GM21529 (cell line): ENCODE measurements around the gene KCNH8.

Source experiments
- ATAC-seq: cut with Tn5 transposase; IDR thresholded peaks from one replicate; pipeline ENCODE4 v1.9.1; 2021; ENCODE audit not compliant: unreplicated experiment

The KCNH8 gene

DNA sequence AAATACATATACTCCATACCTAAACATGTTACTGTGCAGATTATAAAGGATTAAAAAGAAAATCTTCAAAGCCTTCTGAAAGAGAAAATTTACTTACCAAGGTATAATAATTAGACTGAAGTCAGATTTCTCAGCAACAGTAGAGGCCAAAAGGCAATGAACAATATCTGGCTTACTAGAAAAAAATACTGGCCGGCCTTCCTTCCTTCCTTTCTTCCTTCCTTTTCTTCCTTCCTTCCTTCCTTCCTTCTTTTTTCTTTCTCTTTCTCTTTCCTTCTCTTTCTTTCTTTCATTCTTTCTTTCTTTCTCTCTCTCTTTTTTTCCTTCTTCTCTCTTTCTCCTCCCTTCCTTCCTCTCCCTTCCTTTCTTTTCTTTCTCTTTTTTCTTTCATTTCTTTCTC, 209.6 kb downstream of the KCNH8 start:
- ATAC-seq = no peak

DNA sequence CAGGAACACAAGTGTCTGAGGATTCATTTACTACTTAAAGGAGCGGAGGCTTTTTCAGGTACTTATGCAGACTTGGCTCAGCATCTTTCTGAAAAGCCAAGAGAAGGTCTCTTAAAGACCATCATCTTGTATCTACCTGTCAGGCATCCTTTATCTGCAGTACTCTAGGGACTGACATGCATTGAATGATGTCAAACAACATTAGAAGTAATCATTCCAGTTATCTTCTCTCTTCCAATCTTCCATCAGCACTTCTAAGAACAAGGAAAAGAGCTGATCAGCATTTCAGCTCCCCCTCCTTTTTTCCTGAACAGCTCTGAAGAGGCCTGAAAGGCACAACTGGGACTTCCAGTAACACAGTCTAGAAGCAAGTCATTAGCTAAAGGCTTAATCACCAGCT, 214.8 kb downstream of the KCNH8 start:
- ATAC-seq = no peak

DNA sequence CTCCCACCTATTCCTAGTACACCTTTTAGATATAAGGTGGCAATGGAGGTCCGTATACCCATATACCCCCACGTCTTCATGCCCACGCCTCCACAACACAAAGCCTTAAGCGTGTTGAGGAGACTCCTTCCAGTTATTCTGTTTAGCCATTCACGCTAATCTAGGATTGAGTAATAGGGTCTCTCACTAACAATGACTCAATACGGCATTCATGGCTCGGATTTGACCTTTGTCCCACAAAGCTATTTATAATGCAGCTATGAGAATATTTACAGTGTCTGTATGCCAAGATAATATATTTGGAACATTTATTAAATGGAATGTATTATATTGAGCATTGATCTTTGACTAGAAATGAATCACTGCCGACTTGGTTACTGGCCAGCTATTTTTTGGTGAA, 215.8 kb downstream of the KCNH8 start:
- no peak for ATAC-seq

DNA sequence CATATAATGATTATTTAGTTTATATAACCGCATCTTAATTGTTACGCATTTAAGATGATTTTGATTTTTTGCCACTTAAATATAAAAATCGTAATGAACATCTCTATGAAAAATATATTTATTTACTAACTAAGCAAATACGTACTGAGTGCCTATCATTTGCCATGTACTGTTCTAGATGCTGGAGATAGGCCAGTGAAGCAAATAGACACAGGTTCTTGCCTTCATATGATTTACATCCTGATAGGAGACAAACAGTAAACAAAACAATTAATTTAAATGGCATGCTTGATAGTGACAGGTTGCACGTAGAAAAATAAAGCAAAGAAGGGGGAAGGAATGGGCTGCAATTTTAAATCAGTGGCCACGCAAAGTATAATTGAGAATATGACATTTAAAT, 217.2 kb downstream of the KCNH8 start:
- no peak for ATAC-seq

DNA sequence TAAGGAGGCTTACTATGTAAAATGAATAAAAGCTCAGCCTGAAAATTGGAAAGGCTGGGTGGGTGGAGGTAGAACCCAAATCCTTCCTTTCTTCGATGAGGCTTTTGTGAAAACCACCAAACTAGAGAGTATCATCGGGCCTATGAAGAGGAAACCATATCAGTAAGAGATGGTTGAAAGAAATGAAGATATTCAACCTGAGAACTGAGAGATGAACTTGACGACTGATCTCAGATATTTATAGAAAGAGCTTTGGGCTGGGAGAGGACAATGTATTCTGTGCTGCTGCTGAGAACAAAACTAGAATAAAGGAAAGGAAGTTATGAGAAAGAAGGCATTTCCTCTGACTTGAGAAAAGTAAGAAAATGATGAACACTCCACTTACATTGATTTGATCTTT, 236.6 kb downstream of the KCNH8 start:
- ATAC-seq = peak; percentile 67

DNA sequence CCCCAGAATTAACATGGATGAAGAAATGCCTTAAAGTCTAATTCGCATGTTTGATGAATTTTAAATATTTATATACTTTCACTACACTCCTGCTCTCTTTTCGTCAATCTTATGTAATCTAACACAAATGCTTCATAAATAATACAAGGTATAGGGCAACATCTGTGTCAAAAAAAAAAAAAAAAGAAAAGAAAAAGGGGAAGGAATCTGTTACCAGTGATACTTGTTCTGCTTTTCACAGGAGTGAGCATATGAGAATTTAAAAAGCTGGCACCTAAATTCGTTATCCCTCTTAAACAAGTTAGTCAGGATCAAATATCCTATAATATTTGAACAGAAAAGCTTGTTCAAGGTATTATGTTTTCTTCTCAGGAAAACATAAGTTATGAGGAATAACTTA, 243.8 kb downstream of the KCNH8 start:
- ATAC-seq = no peak

DNA sequence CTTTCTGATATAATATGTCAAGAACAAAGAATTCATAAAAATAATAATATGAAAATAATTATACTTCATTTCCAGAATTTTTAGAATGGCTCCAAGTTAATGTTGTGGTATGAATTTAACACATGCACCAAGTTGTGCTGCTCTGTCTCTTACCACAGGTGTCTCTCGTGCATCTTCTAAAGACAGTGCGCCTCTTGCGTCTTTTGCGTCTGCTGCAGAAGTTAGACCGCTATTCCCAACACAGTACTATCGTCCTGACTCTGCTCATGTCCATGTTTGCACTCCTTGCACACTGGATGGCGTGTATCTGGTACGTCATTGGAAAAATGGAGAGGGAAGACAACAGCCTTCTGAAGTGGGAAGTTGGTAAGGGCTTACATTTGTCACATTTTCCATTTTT, 246.6 kb downstream of the KCNH8 start:
- no peak for ATAC-seq

DNA sequence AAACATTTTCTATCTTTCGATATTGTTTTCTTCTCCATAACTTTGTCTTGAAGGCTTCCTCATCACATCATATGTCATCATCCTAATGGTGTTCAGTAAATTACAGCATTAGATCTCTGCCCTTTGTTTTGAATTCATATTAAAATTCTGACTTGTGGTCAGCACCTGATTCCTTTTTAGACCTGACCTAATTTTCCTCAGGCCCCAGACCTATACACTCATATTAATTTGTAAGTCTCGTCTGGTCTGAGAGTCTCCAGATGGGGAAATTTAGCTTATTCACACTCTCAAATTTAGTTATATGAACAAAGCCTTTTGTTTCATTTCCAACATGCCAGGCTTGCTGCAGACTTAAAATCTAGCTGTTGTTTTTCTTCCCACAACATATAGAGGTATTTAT, 248.4 kb downstream of the KCNH8 start:
- ATAC-seq = no peak

DNA sequence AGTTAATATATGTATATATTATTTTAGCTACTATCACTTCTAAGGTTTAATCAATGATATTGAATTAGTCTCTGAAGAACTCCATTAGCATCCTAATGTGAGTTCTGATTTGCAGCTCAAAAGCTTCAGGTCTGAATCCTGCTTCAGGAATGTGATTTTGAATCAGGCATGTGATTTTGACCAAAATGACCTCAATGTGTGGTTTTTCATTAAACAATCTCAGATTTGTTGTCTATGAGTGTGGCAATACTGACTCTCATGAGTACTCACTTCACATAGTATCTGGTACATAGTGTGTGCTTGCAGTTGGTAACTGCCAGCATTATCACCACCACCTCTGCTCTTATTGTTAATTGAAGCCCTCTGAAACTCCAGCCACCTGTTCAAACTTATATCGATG, 251.0 kb downstream of the KCNH8 start:
- ATAC-seq = no peak

DNA sequence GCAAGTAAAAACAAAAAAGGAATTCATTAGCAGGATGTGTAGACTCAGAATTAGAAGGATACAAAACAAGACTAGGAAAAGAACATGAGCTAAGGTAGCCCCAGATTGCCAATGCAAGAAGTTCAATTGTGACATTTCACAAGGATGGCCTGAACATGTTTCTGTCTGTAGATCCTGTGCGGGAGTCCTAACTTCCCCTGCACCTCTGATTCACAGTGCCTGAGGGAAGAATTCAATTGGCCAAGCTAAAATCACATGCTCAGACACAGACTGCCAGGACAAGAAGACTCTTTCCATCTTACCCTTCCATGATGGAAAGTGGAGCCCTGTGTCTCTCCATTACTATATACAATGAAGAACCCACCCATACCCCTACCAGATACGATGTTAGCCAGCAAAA, 251.5 kb downstream of the KCNH8 start:
- ATAC-seq = no peak

DNA sequence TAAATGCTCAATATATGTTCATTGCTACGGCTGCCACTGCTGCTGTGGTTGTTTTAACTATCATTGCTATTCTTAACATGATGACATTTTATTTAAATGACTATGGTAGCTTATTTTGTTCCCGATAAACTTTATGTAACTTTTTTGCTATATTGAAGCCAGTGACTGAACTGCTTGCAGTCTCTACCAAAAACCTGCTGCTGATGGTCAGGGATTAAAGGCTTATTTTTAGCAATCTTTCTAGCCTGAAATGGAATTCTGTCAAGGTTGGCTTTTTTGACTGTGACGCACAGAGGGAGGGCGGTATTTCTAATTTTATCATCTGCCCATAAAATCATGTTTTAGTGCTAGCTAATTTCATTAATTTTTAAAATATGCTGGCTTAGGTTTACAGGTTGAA, 271.8 kb downstream of the KCNH8 start:
- no peak for ATAC-seq

DNA sequence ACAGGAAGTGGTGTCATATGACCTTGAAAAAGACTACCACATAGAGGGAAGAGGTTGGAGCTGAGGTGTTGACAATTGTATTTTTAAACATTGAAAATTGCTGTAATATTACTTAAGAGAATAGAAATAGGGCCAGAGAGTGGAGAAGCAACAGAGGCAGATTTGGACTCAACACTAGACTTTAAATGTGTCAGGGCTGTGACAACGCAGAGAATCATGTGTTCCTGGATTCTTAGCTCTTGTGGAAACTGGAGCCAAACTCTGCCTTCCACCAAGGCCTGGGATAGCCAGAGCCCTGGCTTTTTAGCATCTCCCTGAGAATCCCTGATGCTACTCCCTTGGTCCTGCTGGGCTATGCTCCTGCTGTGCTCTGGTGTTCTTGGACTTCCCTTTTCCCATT, 277.5 kb downstream of the KCNH8 start:
- ATAC-seq = no peak

DNA sequence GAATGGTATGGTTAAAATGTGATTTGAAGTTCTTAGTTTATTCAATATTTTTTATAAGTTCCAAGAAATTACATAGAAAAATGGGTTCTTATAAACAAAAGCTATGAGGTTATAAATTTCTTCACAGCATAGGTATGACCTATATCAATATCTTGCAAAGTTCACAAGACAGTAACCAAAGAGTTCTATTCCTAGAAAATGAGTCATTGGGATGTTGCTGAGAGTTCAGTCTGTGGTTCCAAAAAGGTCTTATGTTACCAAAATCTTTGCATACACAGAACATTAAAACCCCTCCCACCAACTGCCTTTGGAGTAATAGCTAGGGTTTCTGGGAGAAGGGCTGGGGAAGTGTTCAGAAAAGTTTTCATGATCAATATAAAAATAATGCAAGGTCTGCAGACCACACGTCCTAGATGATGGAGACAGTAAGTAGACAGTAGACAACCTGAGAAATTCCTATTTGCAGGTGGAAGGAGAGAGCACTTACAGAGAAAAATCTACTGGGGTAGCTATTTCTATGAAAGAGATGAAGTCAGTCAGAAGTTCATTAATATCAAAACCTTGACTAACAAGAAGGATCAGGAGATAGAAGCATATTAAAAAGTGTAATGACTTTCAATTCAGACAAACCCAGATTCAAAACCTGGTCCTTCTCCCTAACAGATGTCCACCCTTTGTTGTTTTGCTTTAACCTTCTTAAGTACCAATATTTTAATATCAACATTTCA, 279.3 kb downstream of the KCNH8 start:
- ATAC-seq = no peak

DNA sequence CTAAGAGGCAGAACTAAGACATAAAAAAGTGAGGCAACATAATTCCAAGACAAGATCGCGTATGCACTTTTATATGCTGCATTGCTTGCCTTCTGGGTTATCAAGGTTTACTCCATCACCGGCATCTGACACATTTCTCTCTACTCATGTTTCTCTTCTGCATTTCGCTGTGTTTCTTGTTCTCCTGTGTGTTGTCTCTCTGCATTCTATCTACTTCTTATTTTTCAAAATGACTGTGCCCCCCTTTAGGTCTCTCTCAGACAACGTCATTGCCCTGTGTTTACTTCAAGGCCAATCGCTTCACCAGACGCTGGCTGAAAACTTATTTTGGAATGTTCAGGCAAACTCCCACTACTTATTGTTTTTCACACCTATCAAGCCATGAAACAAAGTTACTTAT, 280.4 kb downstream of the KCNH8 start:
- ATAC-seq = no peak

DNA sequence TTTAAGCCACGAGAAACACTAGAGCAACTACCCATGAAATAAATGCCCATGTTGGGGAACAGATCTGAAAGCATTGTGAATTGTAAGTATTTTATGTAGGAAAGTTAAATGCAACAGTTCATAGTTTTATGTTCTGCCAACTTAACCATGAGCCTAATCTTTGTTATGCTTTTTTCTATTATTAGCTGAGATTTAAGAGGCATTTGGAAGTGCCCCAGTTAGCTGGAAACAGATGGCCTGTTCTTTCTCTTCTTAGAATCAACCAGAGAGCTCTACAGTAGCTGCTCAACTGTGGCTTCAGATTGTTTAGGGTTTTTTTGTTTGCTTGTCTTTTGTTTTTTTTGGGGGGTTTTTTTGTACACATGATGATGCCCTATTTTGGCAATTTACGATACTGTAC, 284.4 kb downstream of the KCNH8 start:
- ATAC-seq = no peak

DNA sequence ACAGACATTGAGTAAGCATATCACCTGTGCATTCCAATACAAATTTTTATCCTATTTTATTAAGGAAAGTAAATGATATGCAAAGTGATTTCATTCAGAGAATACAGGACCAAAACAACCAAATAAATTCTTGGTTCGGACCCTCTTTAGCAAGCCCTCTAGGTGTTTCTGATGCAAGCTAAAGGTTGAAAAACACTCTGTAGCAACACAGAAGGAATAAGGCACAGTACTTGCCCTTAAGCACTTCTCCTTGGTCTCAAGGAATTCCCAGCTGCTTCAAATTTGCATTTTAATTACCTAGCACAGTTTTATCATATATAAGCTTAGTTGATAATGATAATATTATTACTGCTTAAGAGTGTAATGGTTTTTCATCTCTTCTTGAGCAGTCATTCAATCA, 288.4 kb downstream of the KCNH8 start:
- no peak for ATAC-seq

DNA sequence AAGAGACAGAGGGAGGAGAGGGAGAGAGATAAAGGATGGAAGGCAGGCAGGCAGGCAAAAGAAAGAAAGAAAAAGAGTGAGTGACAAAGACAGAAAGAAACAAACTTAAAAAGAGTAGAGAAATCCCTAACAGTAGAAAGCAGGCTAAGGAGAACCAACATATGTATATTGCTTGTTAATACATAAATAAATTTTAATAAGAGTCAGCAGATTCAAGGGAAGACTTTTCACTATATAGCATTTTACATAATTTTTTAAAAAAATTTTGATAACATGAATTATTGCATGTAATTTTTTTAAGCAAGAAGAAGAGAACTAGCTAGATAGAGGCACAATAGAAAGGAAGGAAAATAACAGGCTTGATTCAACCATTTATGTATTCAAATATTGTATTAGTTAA, 291.6 kb downstream of the KCNH8 start:
- no peak for ATAC-seq

DNA sequence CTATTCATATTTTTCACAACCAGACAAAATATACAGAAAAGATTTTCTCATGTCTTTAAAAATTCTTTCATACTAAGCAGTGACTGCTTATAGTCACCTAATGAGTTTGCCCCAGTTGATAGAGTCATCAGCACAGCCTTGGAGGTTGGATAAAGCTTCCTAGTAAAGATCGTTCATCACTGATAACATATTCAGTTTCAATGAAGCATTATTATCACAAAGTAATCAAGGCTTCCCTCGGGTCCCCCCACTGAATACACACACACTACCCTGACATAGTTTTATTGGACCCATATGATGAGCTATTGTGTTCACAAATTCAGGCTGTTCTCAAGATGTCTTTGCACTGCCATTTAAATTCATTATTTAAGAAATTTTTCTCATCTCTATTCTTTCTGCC, 297.8 kb downstream of the KCNH8 start:
- no peak for ATAC-seq

DNA sequence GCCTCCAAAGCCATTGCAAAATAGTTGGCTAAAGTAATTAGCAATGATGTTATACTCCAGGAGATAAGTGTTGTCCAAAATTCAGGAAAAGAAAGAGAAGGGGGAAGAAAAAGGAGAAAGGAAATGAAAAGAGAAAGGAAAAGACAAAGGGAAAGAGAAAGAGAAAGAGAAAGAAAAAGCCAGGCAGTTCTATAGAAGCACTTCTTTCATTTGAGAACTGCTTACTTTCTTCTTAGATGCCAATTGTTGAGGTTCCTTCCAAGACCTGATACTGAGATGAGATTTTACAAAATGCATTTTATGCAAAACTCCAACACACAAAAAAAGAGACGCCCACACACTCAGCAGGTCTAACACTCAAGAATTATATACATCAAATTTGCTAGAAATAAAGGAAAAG, 298.4 kb downstream of the KCNH8 start:
- ATAC-seq = no peak

DNA sequence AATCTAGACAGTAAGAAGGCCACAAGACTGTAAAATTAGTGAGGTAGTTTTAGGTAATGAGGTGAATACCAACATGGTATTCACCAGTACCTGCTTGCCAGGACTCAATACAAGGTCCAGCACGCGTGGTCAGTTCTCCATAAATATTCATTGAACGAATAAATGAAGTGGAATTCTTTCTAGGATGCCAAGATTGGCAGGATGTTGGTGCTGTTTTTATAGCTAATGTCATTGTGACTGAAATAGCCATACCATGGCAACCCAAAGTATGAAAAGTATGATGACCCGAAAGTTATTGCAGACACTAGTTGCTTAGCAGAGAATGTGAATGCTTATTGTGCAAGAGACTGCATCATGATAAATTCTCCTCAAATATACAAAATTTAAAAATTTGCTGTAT, 307.2 kb downstream of the KCNH8 start:
- ATAC-seq = no peak

DNA sequence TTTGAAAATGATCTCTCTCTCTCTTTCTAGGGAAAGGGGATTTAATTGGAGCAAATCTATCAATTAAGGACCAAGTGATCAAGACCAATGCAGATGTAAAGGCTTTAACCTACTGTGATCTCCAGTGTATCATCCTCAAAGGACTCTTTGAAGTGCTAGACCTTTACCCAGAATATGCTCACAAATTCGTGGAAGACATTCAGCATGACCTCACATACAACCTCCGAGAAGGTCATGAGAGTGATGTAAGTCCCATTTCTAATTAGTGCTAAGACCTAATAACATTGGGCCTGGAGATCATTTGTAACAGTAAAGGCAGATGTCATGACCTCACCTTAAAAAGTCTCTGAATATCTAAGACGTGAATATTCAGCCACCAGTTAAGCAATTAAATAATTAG, 308.4 kb downstream of the KCNH8 start:
- no peak for ATAC-seq

DNA sequence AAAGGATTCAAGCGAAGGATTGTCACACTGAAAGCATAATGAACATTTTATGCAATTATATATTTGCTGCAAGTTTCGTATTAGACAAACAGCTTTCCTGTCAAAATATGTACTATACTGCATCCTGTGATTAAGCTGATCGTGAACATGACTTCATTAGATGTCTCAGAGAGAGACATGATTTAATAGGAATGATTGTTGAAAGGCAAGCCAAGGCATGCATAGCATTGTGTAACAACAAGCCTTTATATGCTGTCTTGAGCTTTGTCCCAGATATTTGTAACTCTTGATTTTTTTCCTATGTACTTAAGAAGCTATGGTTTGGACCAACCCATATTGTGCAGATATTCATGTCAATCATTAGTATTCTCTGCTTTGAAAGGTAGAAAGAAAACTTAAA, 309.1 kb downstream of the KCNH8 start:
- no peak for ATAC-seq

DNA sequence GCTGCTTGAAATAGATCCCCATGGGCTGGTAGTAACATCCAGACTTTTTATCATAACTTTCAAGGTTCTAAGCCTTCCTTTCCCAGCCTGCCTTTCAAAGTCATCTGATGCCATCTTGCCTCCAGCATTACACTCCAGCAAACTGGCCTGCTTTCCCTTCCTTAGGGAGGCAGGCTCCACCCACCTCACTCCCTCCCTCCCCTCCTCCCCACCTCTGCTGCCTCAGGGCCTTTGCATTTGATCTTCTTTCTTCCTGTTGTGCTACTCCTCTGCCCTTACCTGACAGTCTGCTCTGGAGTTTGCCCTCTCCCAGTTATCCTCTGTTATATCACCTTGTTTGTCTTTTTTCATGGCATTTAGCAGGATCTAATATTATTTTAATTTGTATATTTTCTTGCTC, 319.5 kb downstream of the KCNH8 start:
- ATAC-seq = no peak

DNA sequence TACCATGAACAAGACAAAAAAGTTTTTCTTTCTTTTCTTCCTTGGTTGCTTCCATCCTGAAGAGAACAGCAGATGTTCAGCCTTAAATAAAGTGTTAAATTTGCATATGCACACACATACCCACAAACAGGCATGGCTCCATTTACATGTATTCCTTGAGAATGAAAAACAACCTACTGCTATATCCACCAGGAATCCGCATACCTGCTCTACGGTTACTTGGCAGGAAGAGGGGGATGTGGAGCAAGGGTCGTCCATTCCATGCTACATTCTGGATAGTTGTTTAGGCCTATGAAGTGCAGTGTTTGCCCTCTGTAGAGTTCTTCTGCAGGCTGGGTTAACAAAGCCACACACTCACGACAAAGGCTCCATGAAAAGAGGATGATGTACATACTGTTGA, 322.8 kb downstream of the KCNH8 start:
- ATAC-seq = no peak
